GM10266 (cell line): ENCODE results near the gene PRUNE1.
A peak's percentile ranks its signal among the peaks of the same experiment; 100 is the strongest.

Experiments used
- DNase-seq: peaks from one replicate; pipeline ENCODE4 v3.0.0; 2012; ENCODE audit errors: extremely low spot score
- CTCF ChIP-seq: IDR thresholded peaks from 2 replicates; pipeline ENCODE4 v1.5.1; 2012; ENCODE audit warnings: mild to moderate bottlenecking, low read depth; ENCODE audit not compliant: control insufficient read depth, insufficient read depth; ENCODE audit errors: missing control alignments

PRUNE1 gene

GRCh38 chr1:151043163-151043562 is 34.9 kb downstream of the PRUNE1 start:
- DNase-seq, result no peak
- TF ChIP-seq CTCF, result no peak

- no peak for TF ChIP-seq CTCF
- DNase-seq, result peak; percentile 84
Observed at GRCh38 chr1:151047591-151047924, 39.3 kb downstream of the PRUNE1 start, which contains the start of gene C1orf56. Gene C1orf56, plus strand, starts transcription at chr1:151047751. Its CDS starts 97 bp downstream, at chr1:151047848.

- TF ChIP-seq CTCF, result peak; percentile 52
- DNase-seq, result peak; percentile 82
Observed at GRCh38 chr1:151047925-151048644, 39.8 kb downstream of the PRUNE1 start.

GRCh38 chr1:151048645-151049032 is 40.4 kb downstream of the PRUNE1 start:
- TF ChIP-seq CTCF, result no peak
- no peak for DNase-seq

GRCh38 chr1:151049458-151049857 is 41.2 kb downstream of the PRUNE1 start:
- TF ChIP-seq CTCF, result no peak
- DNase-seq, result no peak

- DNase-seq, result no peak
- TF ChIP-seq CTCF, result no peak
Observed at GRCh38 chr1:151050051-151050688, 41.9 kb downstream of the PRUNE1 start.

- no peak for DNase-seq
- no peak for TF ChIP-seq CTCF
Observed at GRCh38 chr1:151051356-151052009, 43.2 kb downstream of the PRUNE1 start.
